ENCODE measurements around the gene ITGA2. TPM values are rescaled to one million over a fixed set of nuclear protein-coding genes. Genes with fewer than 3 reads are reported as not detected.

The ITGA2 gene
- total RNA-seq, 1 experiment from 2014 or later, result 13.6 TPM

DNA sequence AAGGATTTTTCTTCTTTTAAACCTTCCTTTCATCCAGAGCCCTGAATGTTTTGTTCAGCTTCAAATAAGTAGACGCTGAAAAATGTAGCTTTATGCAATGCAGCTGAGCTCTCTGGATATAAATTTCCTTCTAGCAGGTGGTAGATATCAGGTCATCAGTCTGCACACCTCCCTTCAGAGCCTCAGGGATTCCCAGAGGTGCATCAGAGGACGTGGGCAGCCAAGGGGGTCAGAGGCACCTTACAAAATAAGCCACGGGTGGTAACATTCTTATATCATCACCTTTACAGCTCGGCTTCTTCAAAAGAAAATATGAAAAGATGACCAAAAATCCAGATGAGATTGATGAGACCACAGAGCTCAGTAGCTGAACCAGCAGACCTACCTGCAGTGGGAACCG, 101.1 kb downstream of the ITGA2 start:
- no peak overlapping the region for H3K27ac Mint-ChIP-seq (ENCODE audit: unreplicated experiment)
- H3K36me3 ChIP-seq (ENCODE audit: control insufficient read depth, insufficient read depth, low read length), result no peaks in the 10 kb centered on the region
- TF ChIP-seq CTCF (IDR thresholded peaks at IDR 0.05; ENCODE audit: insufficient read depth in 1 of 2, low read depth in 1 of 2, low read length in 1 of 2, severe bottlenecking in 1 of 2, unreplicated experiment in 1 of 2), result no peak
- H3K4me1 Mint-ChIP-seq (ENCODE audit: low read depth, unreplicated experiment), result no peaks in the 10 kb centered on the region
- no peaks in the 10 kb centered on the region for H3K4me1 ChIP-seq
- H3K4me3 Mint-ChIP-seq (ENCODE audit: unreplicated experiment), result no peak overlapping the region
- H3K36me3 Mint-ChIP-seq (ENCODE audit: insufficient read depth, unreplicated experiment), result peaks cover 17% of the 10 kb centered on the region
- no TSS peak for BruUV-seq (replicated peaks)
- ChIA-PET CTCF (interaction anchor here (0.5 kb wide), 1 partner anchor 49 kb away, joined by 3 read pairs; no protein-coding TSS in a partner anchor), POLR2A (interaction anchor here (1.4 kb wide), 1 partner anchor 19 kb away, joined by 4 read pairs; the partner anchor contains the start of gene MOCS2)
- no peaks in the 10 kb centered on the region for H3K27me3 Mint-ChIP-seq (ENCODE audit: insufficient read depth, unreplicated experiment)
- no peak overlapping the region for H3K4me3 ChIP-seq (ENCODE audit: low read depth, low read length)
- no peaks in the 10 kb centered on the region for H3K27me3 ChIP-seq (replicated peaks; ENCODE audit: control insufficient read depth, insufficient read depth, low read length)
- H3K9me3 ChIP-seq, result no peaks in the 10 kb centered on the region
- DNase-seq, result no peak
- H3K9me3 Mint-ChIP-seq (ENCODE audit: unreplicated experiment), result no peaks in the 10 kb centered on the region
- intact Hi-C loops (cut with micrococcal nuclease; ENCODE audit: unreplicated experiment), result no loop called here

- Histone ChIP-seq H3K4me1 (no peaks in the 10 kb centered on the region), H3K9me3 (no peaks in the 10 kb centered on the region), H3K27me3 (replicated peaks; ENCODE audit: control insufficient read depth, insufficient read depth, low read length) (no peaks in the 10 kb centered on the region), H3K36me3 (ENCODE audit: control insufficient read depth, insufficient read depth, low read length) (no peaks in the 10 kb centered on the region), H3K4me3 (ENCODE audit: low read depth, low read length) (no peak overlapping the region)
- Mint-ChIP-seq H3K4me1 (ENCODE audit: low read depth, unreplicated experiment) (no peaks in the 10 kb centered on the region), H3K27me3 (ENCODE audit: insufficient read depth, unreplicated experiment) (no peaks in the 10 kb centered on the region), H3K27ac (ENCODE audit: unreplicated experiment) (no peak overlapping the region), H3K9me3 (ENCODE audit: unreplicated experiment) (no peaks in the 10 kb centered on the region), H3K4me3 (ENCODE audit: unreplicated experiment) (no peak overlapping the region), H3K36me3 (ENCODE audit: insufficient read depth, unreplicated experiment) (peaks cover 27% of the 10 kb centered on the region)
- POLR2A ChIA-PET, result no interaction called here
- intact Hi-C loops (cut with micrococcal nuclease; ENCODE audit: unreplicated experiment), result no loop called here
- TF ChIP-seq CTCF (IDR thresholded peaks at IDR 0.05; ENCODE audit: insufficient read depth in 1 of 2, low read depth in 1 of 2, low read length in 1 of 2, severe bottlenecking in 1 of 2, unreplicated experiment in 1 of 2), result no peak
- BruUV-seq (replicated peaks), result no TSS peak
- DNase-seq, result no peak
- CTCF ChIA-PET, result no interaction called here
Measured at GRCh38 chr5:53091289-53091688, 102.1 kb downstream of the ITGA2 start.

GRCh38 chr5:53092242-53092641, 103.1 kb downstream of the ITGA2 start:
- H3K36me3 ChIP-seq (ENCODE audit: control insufficient read depth, insufficient read depth, low read length), result no peaks in the 10 kb centered on the region
- POLR2A ChIA-PET, result no interaction called here
- H3K9me3 Mint-ChIP-seq (ENCODE audit: unreplicated experiment), result no peaks in the 10 kb centered on the region
- no TSS peak for BruUV-seq (replicated peaks)
- H3K9me3 ChIP-seq, result no peaks in the 10 kb centered on the region
- no peak overlapping the region for H3K4me3 Mint-ChIP-seq (ENCODE audit: unreplicated experiment)
- no peak for DNase-seq
- no peaks in the 10 kb centered on the region for H3K27me3 Mint-ChIP-seq (ENCODE audit: insufficient read depth, unreplicated experiment)
- no peak overlapping the region for H3K27ac Mint-ChIP-seq (ENCODE audit: unreplicated experiment)
- peaks cover 28% of the 10 kb centered on the region for H3K36me3 Mint-ChIP-seq (ENCODE audit: insufficient read depth, unreplicated experiment)
- no peaks in the 10 kb centered on the region for H3K4me1 Mint-ChIP-seq (ENCODE audit: low read depth, unreplicated experiment)
- no peak for TF ChIP-seq CTCF (IDR thresholded peaks at IDR 0.05; ENCODE audit: insufficient read depth in 1 of 2, low read depth in 1 of 2, low read length in 1 of 2, severe bottlenecking in 1 of 2, unreplicated experiment in 1 of 2)
- intact Hi-C loops (cut with micrococcal nuclease; ENCODE audit: unreplicated experiment), result no loop called here
- H3K4me3 ChIP-seq (ENCODE audit: low read depth, low read length), result no peak overlapping the region
- no peaks in the 10 kb centered on the region for H3K4me1 ChIP-seq
- H3K27me3 ChIP-seq (replicated peaks; ENCODE audit: control insufficient read depth, insufficient read depth, low read length), result no peaks in the 10 kb centered on the region
- CTCF ChIA-PET, result interaction anchor here (2.8 kb wide), 1 partner anchor 144 kb away, joined by 9 read pairs; no protein-coding TSS in a partner anchor

Data from Caco-2 (cell line).